MG63 (cell line): Measurements from ENCODE around the gene ETV6. TPM values are rescaled to one million over a fixed set of nuclear protein-coding genes. Genes with fewer than 3 reads are reported as not detected.
"Not testable (repeated sequence)": the region's sequence is repeated elsewhere in the genome, so short reads cannot be mapped to it uniquely, and the experiment has no call there.

ENCODE experiments used
- DNase-seq: peaks from one replicate; pipeline ENCODE4 v3.0.0-alpha.2; 2020
- H3K27me3 ChIP-seq: fragments of 250-450 bp; sonication (Bioruptor Pico); 2 replicates; pipeline ENCODE4 v1.5.1; 2020; ENCODE audit warnings: mild to moderate bottlenecking, moderate library complexity
- H3K36me3 ChIP-seq: fragments of 250-450 bp; sonication (Bioruptor Pico); 2 replicates; pipeline ENCODE4 v1.5.1; 2020; ENCODE audit warnings: mild to moderate bottlenecking, moderate library complexity
- H3K4me3 ChIP-seq: fragments of 250-450 bp; sonication (Bioruptor Pico); 2 replicates; pipeline ENCODE4 v1.5.1; 2020; ENCODE audit warnings: mild to moderate bottlenecking, moderate library complexity
- H3K9me3 ChIP-seq: fragments of 250-450 bp; sonication (Bioruptor Pico); 2 replicates; pipeline ENCODE4 v1.5.1; 2020; ENCODE audit warnings: mild to moderate bottlenecking, moderate library complexity
- total RNA-seq: library from RNA; depleted of rRNA; stranded (reverse); fragments of >200 nt; shearing (Covaris generic); gene quantifications from 2 replicates; pipeline ENCODE4 v1.2.3, GENCODE V29; 2014; ENCODE audit warnings: low replicate concordance; rRNA removed

Gene ETV6
- 2.3 and 3.0 TPM in 2 replicates for total RNA-seq

GRCh38 chr12:11649413-11650285 is at the start of gene ETV6:
ETV6 (plus strand) TSS chr12:11649674; CDS start chr12:11650128, 454 bp downstream.
- DNase-seq: peak; percentile 62
- Histone ChIP-seq H3K9me3 (peaks cover 5% of the 10 kb centered on the region; the same call in 1 of the 2 replicates), H3K36me3 (no peaks in the 10 kb centered on the region), H3K27me3 (no peaks in the 10 kb centered on the region), H3K4me3 (peak within 1 kb of the TSS; percentile 91)

GRCh38 chr12:11600199-11600598 is 49.3 kb upstream of the ETV6 start:
- H3K4me3 ChIP-seq: no peak overlapping the region
- H3K36me3 ChIP-seq: no peaks in the 10 kb centered on the region
- H3K27me3 ChIP-seq: no peaks in the 10 kb centered on the region
- no peaks in the 10 kb centered on the region for H3K9me3 ChIP-seq
- no peak for DNase-seq

GRCh38 chr12:11601647-11602046 is 47.8 kb upstream of the ETV6 start:
- Histone ChIP-seq H3K4me3 (no peak overlapping the region), H3K9me3 (no peaks in the 10 kb centered on the region), H3K36me3 (no peaks in the 10 kb centered on the region), H3K27me3 (no peaks in the 10 kb centered on the region)
- no peak for DNase-seq

- Histone ChIP-seq H3K9me3 (no peaks in the 10 kb centered on the region), H3K4me3 (no peak overlapping the region), H3K27me3 (no peaks in the 10 kb centered on the region), H3K36me3 (no peaks in the 10 kb centered on the region)
- no peak for DNase-seq
Measured at GRCh38 chr12:11607313-11608081, 42.0 kb upstream of the ETV6 start.

GRCh38 chr12:11609045-11609444 is 40.4 kb upstream of the ETV6 start:
- no peak overlapping the region for H3K4me3 ChIP-seq
- no peaks in the 10 kb centered on the region for H3K9me3 ChIP-seq
- no peaks in the 10 kb centered on the region for H3K36me3 ChIP-seq
- H3K27me3 ChIP-seq: no peaks in the 10 kb centered on the region
- DNase-seq: no peak

GRCh38 chr12:11615481-11615880 is 34.0 kb upstream of the ETV6 start:
- DNase-seq: no peak
- Histone ChIP-seq H3K27me3 (no peaks in the 10 kb centered on the region), H3K4me3 (no peak overlapping the region)

GRCh38 chr12:11618046-11618445 is 31.4 kb upstream of the ETV6 start:
- Histone ChIP-seq H3K4me3 (no peak overlapping the region), H3K9me3 (no peaks in the 10 kb centered on the region), H3K36me3 (no peaks in the 10 kb centered on the region), H3K27me3 (no peaks in the 10 kb centered on the region)
- no peak for DNase-seq

More at GRCh38 chr12:11615481-11615880, 34.0 kb upstream of the ETV6 start:
- Histone ChIP-seq H3K36me3 (no peaks in the 10 kb centered on the region), H3K9me3 (no peaks in the 10 kb centered on the region)

GRCh38 chr12:11621797-11622423 is 27.6 kb upstream of the ETV6 start:
- Histone ChIP-seq H3K9me3 (no peaks in the 10 kb centered on the region), H3K4me3 (no peak overlapping the region), H3K27me3 (no peaks in the 10 kb centered on the region), H3K36me3 (no peaks in the 10 kb centered on the region)
- no peak for DNase-seq

GRCh38 chr12:11622876-11623281 is 26.6 kb upstream of the ETV6 start:
- no peak for DNase-seq
- Histone ChIP-seq H3K4me3 (no peak overlapping the region), H3K9me3 (no peaks in the 10 kb centered on the region), H3K36me3 (no peaks in the 10 kb centered on the region), H3K27me3 (no peaks in the 10 kb centered on the region)

- H3K4me3 ChIP-seq: no peak overlapping the region
- H3K36me3 ChIP-seq: no peaks in the 10 kb centered on the region
- H3K9me3 ChIP-seq: no peaks in the 10 kb centered on the region
- DNase-seq: no peak
- H3K27me3 ChIP-seq: no peaks in the 10 kb centered on the region
Measured at GRCh38 chr12:11623382-11623781, 26.1 kb upstream of the ETV6 start.

- DNase-seq: no peak
- H3K9me3 ChIP-seq: no peaks in the 10 kb centered on the region
- no peaks in the 10 kb centered on the region for H3K36me3 ChIP-seq
- no peaks in the 10 kb centered on the region for H3K27me3 ChIP-seq
- no peak overlapping the region for H3K4me3 ChIP-seq
Measured at GRCh38 chr12:11624116-11624515, 25.4 kb upstream of the ETV6 start.

GRCh38 chr12:11627709-11628108 is 21.8 kb upstream of the ETV6 start:
- H3K27me3 ChIP-seq, DNase-seq, H3K4me3 ChIP-seq, H3K36me3 ChIP-seq, H3K9me3 ChIP-seq: not testable (repeated sequence)

GRCh38 chr12:11628353-11628752 is 21.1 kb upstream of the ETV6 start:
- no peaks in the 10 kb centered on the region for H3K9me3 ChIP-seq
- no peak for DNase-seq
- H3K27me3 ChIP-seq: no peaks in the 10 kb centered on the region
- no peak overlapping the region for H3K4me3 ChIP-seq
- no peaks in the 10 kb centered on the region for H3K36me3 ChIP-seq

GRCh38 chr12:11630046-11630706 is 19.3 kb upstream of the ETV6 start:
- Histone ChIP-seq H3K9me3 (no peaks in the 10 kb centered on the region), H3K27me3 (no peaks in the 10 kb centered on the region), H3K36me3 (no peaks in the 10 kb centered on the region), H3K4me3 (no peak overlapping the region)
- no peak for DNase-seq

- no peak overlapping the region for H3K4me3 ChIP-seq
- no peaks in the 10 kb centered on the region for H3K27me3 ChIP-seq
- H3K9me3 ChIP-seq: no peaks in the 10 kb centered on the region; the same call in 1 of the 2 replicates
- no peaks in the 10 kb centered on the region for H3K36me3 ChIP-seq
- DNase-seq: no peak
Measured at GRCh38 chr12:11631288-11631687, 18.2 kb upstream of the ETV6 start.

- not testable (repeated sequence) for DNase-seq, H3K9me3 ChIP-seq, H3K27me3 ChIP-seq, H3K4me3 ChIP-seq, H3K36me3 ChIP-seq
Measured at GRCh38 chr12:11631881-11632280, 17.6 kb upstream of the ETV6 start.

GRCh38 chr12:11633968-11634367 is 15.5 kb upstream of the ETV6 start:
- H3K9me3 ChIP-seq: peaks cover 2% of the 10 kb centered on the region
- H3K4me3 ChIP-seq: no peak overlapping the region
- H3K27me3 ChIP-seq: no peaks in the 10 kb centered on the region
- DNase-seq: no peak
- H3K36me3 ChIP-seq: no peaks in the 10 kb centered on the region
